GM18951 (cell line): ENCODE data around the gene RABL3.
A peak's percentile ranks its signal among the peaks of the same experiment; 100 is the strongest.
"Not testable (repeated sequence)": the region's sequence is repeated elsewhere in the genome, so short reads cannot be mapped to it uniquely, and the experiment has no call there.

Experiments
- POLR2A ChIP-seq: IDR thresholded peaks from 4 replicates; pipeline ENCODE4 v1.6.1; 2011; ENCODE audit warnings: mild to moderate bottlenecking; ENCODE audit not compliant: insufficient read length, insufficient read depth; ENCODE audit errors: extremely low read depth
- in situ Hi-C: fragments of 300-500 bp; cut with MboI; formaldehyde crosslinking; loops from one replicate; pipeline ENCODE4 v1.12.0; 2022; ENCODE audit warnings: low sequenced_read_pairs, mixed read lengths, inconsistent platforms; ENCODE audit not compliant: unreplicated experiment

RABL3 gene, protein sequence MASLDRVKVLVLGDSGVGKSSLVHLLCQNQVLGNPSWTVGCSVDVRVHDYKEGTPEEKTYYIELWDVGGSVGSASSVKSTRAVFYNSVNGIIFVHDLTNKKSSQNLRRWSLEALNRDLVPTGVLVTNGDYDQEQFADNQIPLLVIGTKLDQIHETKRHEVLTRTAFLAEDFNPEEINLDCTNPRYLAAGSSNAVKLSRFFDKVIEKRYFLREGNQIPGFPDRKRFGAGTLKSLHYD

DNA sequence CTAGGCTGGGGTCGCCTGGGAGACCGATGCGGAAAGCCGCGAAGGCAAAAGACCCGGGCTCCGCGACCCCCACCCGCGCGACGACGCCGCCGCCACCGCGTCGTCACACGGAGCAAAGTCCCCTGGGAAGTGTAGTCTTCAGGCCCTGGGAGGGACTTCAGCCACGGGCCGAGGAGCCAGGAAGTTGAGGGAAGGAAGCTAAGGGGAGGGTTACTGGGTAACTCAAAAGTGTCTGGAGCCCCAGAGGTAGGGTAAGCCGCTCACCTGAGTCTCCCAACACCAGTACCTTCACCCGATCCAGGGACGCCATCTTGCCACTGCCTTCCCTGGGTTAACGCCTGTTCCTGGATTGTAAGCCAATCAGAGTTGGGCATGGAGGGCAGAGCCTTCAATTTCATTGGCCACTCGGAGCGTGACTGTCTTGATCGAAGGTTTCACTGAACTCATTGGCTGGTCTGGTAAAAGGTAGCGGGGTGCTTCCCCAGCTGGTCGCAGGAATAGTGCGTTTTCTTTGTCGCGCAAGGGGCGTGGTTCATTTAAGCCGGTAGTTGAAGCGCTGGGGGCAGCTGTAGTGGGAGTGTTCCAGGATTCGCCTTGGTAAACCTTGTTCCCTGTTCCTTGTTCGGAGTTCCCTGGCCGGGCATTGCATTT is at the start of gene RABL3, which contains the start of gene GTF2E1:
TSS of gene RABL3 (minus strand) at position 319 of the 651 bp plus-strand sequence. CDS start at position 310, 9 bp downstream.
TSS of gene GTF2E1 (plus strand) at position 547 of the 651 bp plus-strand sequence. CDS start 7,809 bp downstream, outside the sequence.
- in situ Hi-C loops, result no loop called here
- peak; percentile 70 for TF ChIP-seq POLR2A

DNA sequence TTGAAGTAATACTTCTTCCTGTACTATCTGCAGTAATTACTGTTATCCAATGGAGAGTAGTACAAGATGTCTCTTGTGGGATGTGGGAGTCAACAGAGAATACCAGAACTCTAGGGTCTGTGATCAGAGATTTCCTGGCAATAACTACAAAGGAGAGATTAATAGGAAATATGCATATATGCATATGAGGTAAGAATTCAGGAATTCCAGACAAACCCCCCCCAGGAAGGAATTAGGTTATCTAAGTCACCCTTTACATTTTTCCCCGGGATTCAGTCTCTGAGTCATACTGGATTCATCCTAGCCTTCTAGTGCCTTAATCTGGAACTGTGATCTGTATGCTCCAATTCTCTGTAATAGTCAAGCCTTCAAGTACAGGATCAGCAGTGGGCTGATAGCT is 49.6 kb upstream of the RABL3 start:
- no peak for TF ChIP-seq POLR2A
- in situ Hi-C loops, result loop anchor here (5.0 to 10.0 kb wide), 2 partner anchors 230 to 547 kb away; no protein-coding TSS in a partner anchor

DNA sequence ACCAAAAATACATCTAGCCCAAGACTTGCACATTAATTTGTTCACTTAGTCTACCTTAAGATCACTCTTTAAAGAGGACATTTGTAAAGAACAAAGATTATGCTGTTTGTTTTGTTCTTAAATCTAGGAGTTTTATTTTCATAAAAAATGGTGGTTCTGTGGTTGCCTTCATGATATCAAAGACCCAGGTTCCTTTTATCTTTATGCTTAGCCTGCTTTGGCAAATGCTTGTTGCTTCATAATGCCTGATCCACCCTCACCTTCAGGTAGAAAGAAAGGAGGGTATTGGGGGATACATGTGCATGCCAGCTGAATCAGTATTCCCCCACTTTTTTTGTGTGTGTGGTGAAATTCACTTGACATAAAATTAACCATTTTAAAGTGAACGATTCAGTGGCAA is 48.7 kb upstream of the RABL3 start:
- TF ChIP-seq POLR2A, result no peak
- in situ Hi-C loops, result loop anchor here (5.0 to 10.0 kb wide), 2 partner anchors 229 to 546 kb away; no protein-coding TSS in a partner anchor

DNA sequence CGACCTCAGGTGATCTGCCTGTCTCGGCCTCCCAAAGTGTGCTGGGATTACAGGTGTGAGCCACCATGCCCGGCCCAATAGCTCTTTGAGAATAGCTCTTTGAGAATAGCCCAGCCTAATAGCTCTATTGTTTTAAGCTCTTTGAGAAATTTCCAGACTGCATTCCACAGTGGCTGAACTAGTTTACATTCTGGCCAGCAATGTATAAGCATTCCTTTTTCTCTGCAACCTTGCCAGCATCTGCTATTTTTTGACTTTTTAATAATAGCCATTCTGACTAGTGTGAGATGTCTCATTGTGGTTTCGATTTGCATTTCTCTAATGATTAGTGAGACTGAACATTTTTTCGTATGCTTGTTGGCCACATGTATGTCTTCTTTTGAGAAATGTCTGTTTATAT is 43.5 kb upstream of the RABL3 start:
- in situ Hi-C loops, result not testable (repeated sequence)

DNA sequence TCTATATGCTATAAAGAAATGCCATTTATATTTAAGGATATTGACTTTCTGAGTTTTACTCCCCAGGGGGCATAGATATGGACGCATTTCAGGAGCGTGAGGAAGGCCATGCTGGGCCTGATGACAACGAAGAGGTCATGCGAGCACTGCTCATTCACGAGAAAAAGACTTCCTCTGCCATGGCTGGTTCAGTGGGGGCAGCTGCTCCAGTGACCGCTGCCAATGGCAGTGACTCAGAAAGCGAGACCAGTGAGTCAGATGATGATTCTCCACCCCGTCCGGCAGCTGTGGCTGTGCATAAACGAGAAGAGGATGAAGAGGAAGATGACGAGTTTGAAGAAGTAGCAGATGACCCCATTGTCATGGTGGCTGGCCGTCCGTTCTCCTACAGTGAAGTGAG is 38.7 kb upstream of the RABL3 start:
- in situ Hi-C loops, result no loop called here
- TF ChIP-seq POLR2A, result no peak

DNA sequence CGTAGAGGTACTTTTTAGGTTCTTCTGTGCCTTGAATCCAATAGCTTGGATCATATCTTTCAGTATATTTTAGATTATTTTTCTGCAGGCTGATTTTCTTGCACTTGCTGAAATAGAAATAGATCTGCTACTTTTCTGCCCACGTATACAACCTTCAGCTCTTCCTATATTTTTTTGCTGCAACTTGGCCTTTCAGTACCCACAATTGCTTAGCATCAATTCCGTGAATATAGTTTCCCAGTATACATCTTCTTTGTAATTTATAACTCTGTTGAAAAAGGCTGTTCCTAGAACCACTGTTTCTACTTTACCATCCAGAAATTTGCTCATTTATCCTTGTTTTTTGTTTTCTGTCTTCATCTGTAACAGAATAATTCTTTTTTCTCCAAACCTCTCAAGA is 36.5 kb upstream of the RABL3 start:
- in situ Hi-C loops, result no loop called here
- no peak for TF ChIP-seq POLR2A

DNA sequence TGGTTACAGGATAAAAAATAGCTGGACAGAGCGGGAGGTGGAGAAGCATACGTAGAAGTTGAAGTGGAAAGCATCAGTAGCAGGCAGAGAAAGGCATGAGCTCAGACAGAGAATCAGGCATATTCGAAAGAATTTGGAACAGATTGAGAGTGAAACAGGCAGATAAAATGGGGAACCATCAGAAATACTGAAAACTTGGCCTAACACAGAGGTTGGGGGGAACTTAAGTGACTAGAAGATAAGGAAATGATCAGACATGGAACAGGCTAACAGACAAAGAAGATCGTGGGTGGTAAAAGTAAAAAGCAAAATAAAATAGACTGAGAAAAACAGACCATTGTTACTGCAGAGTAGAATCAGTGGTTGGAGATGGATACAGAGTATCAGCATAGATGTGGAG is 33.1 kb upstream of the RABL3 start:
- in situ Hi-C loops, result no loop called here
- TF ChIP-seq POLR2A, result no peak

DNA sequence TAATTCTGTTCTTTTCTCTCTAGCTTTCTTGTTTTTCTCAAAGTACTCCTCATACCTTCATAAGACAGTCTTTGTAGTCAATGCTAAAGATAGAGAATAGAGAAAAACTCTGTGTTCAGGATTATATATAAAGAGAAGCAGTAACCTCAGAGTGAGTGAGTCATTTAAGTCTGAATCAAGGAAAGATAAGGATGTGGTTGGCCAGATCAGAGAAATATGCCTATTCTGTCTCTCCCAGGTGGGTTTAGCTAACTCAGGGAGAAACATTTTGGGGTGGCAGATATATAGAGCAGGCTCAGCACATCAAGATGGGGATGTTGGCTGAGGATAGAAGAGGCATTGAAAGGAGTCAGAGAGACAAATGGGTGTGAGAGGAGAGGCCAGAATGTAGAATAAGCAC is 31.6 kb upstream of the RABL3 start:
- no peak for TF ChIP-seq POLR2A
- in situ Hi-C loops, result no loop called here

DNA sequence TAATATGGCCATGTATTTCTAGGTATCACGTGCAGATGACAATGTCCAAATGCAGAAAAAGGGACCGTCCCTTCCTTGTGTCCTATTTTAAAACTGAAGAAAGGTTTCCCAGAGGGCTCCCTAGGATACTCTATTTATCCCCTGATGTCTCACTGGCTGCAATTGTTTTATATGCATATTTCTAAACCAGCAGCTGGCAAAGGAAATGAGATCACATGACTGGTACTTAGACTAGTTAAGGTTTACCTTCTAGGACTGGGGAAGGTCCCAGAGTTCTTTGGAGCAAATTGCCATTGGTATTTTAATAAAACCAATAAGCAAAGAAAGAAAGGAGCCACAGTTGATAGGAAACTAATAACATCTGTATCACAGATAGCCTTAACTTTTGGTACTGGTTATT is 29.8 kb upstream of the RABL3 start:
- TF ChIP-seq POLR2A, result no peak
- in situ Hi-C loops, result no loop called here

DNA sequence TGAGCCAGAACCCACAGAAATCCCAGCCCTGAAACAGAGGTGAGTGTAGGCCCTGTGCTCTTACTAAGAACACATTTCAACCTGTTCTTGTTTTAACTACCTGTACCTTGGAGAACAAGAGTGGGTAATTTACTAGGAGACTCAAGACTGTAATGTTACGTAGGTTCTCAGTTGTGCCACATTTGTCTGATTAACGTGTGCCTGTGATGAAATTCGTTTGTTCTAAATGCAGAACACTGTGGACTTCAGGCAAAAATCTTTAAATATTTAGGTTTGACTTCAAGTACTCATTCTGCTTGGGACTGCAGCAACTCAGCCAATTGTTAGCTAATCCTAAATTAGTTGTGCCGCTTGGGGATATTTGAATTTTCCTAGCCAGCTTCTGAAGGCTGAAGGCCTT is 28.6 kb upstream of the RABL3 start:
- TF ChIP-seq POLR2A, result no peak
- in situ Hi-C loops, result no loop called here

DNA sequence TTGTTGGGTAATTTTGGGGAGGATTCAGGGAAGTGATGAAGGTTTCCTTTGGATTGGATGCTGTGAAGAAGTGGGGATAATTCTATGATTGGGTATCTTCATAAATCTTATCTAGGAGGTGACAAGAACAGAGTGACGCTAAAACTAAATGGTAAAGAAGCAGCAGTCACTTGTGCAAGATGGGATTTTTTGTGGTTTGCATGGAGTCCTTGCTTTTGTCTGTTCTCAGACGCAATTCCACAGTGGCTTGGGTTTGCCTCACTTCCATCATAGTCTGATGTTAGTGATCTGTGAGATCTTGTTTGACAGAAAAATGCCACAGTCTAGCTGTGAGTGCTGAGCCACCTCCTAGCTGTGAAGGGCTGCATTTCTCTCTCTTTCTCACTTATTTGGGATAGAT is 27.1 kb upstream of the RABL3 start:
- no peak for TF ChIP-seq POLR2A

DNA sequence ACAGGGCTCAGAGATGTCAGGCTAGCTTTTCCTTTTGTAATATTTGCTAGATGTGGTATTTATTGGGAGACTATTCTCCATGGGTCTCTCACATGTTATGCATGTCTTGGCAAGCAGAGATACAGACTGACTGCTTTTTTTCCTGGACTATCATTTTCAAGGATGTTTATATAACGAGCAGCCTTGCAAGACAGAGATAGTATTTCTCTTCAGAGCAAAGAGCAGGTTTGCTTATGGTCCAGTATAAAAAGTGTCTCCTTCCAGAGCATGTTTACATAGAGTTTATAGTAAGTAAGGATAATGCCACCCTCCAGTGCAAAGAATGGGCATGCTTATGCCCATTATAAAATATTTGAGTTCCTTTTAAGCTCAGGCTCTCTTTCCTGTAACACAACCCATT is 24.8 kb upstream of the RABL3 start:
- in situ Hi-C loops, result no loop called here
- TF ChIP-seq POLR2A, result no peak

More for the DNA sequence above, 27.1 kb upstream of the RABL3 start:
- in situ Hi-C loops, result no loop called here

DNA sequence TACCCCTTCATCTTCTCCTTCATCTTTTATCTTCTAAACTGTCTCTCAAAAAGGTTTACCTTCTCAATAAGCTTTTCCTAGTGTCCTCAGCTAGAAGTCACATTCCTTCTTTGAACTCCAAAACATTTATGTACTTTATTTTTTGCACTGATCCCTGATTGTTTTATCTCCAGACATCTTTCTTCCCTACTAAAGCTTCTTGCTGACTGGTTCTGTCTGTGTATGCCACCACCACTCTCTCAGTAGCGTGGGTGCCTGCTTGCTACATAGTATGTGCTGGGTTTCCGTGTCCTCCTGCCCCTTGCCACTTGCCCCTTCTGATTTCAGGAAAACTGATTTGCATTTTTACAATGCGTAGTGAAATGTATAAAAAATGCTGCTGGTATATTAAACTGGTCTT is 24.3 kb upstream of the RABL3 start:
- in situ Hi-C loops, result no loop called here

DNA sequence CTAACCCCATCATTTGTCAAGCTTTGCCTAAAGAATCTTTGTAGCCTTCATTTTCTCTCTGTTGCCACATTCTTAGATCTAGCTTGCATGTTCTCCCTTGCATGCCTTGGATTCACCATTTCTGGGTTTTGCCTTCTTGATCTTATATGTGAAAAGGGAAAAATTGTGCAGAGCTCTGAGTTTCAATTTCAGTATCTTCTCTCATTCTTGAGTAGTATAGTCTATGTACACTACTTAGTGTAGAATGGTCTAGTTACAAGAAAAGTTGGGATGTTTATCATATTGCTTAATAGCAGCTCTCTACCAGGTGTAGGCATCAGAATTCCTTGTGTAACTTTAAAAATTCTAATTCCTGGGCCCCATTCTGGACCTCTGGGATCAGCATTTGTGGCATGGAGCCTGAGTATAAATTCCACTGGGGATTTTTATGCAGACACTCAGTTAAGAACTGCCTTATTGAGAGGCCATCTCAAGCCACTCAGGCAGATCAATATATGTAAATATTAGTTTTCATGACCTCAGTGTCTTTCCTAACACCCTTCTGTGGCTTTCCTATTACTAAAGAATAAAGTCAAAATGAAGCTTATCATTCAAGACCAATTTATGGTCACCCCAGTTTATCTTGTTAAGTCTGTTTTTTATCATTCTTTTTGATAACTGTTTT is 23.6 kb upstream of the RABL3 start:
- no peak for TF ChIP-seq POLR2A
- in situ Hi-C loops, result no loop called here

More for the DNA sequence above, 24.3 kb upstream of the RABL3 start:
- no peak for TF ChIP-seq POLR2A
